GM18907 (cell line): ENCODE results near the gene DGCR2.
"Not testable (repeated sequence)": the region's sequence is repeated elsewhere in the genome, so short reads cannot be mapped to it uniquely, and the experiment has no call there.

ENCODE experiments used
- ATAC-seq: cut with Tn5 transposase; IDR thresholded peaks from one replicate; pipeline ENCODE4 v1.9.1; 2021; ENCODE audit warnings: mild to moderate bottlenecking, moderate library complexity; ENCODE audit not compliant: unreplicated experiment

The DGCR2 gene

GRCh38 chr22:19044381-19044780, 77.8 kb downstream of the DGCR2 start:
- no peak for ATAC-seq

GRCh38 chr22:19043121-19044085, 78.8 kb downstream of the DGCR2 start:
- no peak for ATAC-seq

GRCh38 chr22:19042285-19043120, 79.7 kb downstream of the DGCR2 start:
- ATAC-seq = no peak

GRCh38 chr22:19041704-19042074, 80.5 kb downstream of the DGCR2 start:
- ATAC-seq = no peak

GRCh38 chr22:19040888-19041703, 81.1 kb downstream of the DGCR2 start:
- no peak for ATAC-seq

GRCh38 chr22:19040391-19040861, 81.8 kb downstream of the DGCR2 start:
- no peak for ATAC-seq

GRCh38 chr22:19039796-19040280, 82.4 kb downstream of the DGCR2 start:
- no peak for ATAC-seq

GRCh38 chr22:19039448-19039780, 82.8 kb downstream of the DGCR2 start:
- no peak for ATAC-seq

GRCh38 chr22:19038728-19039447, 83.3 kb downstream of the DGCR2 start:
- ATAC-seq = no peak

- ATAC-seq = no peak
Observed at GRCh38 chr22:19038164-19038546, 84.1 kb downstream of the DGCR2 start.

- ATAC-seq = no peak
Observed at GRCh38 chr22:19037282-19038163, 84.7 kb downstream of the DGCR2 start.

GRCh38 chr22:19036523-19037273, 85.5 kb downstream of the DGCR2 start:
- no peak for ATAC-seq

GRCh38 chr22:19036229-19036522, 86.0 kb downstream of the DGCR2 start:
- ATAC-seq = no peak

GRCh38 chr22:19035474-19036228, 86.6 kb downstream of the DGCR2 start:
- no peak for ATAC-seq

- not testable (repeated sequence) for ATAC-seq
Observed at GRCh38 chr22:19035126-19035473, 87.1 kb downstream of the DGCR2 start.

GRCh38 chr22:19034724-19035120, 87.5 kb downstream of the DGCR2 start:
- ATAC-seq = not testable (repeated sequence)

- not testable (repeated sequence) for ATAC-seq
Observed at GRCh38 chr22:19034031-19034723, 88.0 kb downstream of the DGCR2 start.

- ATAC-seq = not testable (repeated sequence)
Observed at GRCh38 chr22:19033568-19033905, 88.7 kb downstream of the DGCR2 start.
